K562 (cell line): ENCODE results near the gene SPATS2L. TPM values are rescaled to one million over a fixed set of nuclear protein-coding genes. Genes with fewer than 3 reads are reported as not detected.

Source experiments
- CBX2 ChIP-seq: fragments of 200-600 bp; sonication (generic); IDR thresholded peaks from one replicate; pipeline ENCODE4 v1.6.1; 2012; ENCODE audit warnings: mild to moderate bottlenecking, low read length, inconsistent platforms; ENCODE audit not compliant: insufficient read depth, poor library complexity, severe bottlenecking
- CHD1 ChIP-seq: fragments of 200-600 bp; sonication (generic); IDR thresholded peaks from one replicate; pipeline ENCODE4 v1.6.1; 2012; ENCODE audit warnings: mild to moderate bottlenecking, moderate library complexity, low read length, inconsistent platforms
- CTBP1 ChIP-seq: fragments of 450-650 bp; IDR thresholded peaks from 2 replicates; pipeline ENCODE4 v1.6.1; 2016; ENCODE audit warnings: borderline replicate concordance
- CTCFL ChIP-seq: IDR thresholded peaks from 2 replicates; pipeline ENCODE4 v1.6.1; 2011; ENCODE audit warnings: borderline replicate concordance, low read depth, mild to moderate bottlenecking, moderate library complexity, low read length; ENCODE audit not compliant: insufficient read depth, poor library complexity, severe bottlenecking
- ETV5 ChIP-seq: sonication (generic); formaldehyde crosslinking; IDR thresholded peaks from 2 replicates; pipeline ENCODE4 v1.4.0; 2020; ENCODE audit warnings: low read depth, mild to moderate bottlenecking, missing genetic modification reagents
- FOSL1 ChIP-seq: fragments of 200-800 bp; sonication (Bioruptor generic); conservative IDR thresholded peaks from 2 replicates; pipeline ENCODE4 v1.6.1; 2016; ENCODE audit warnings: missing genetic modification characterization, missing compliant biosample characterization
- FUS ChIP-seq: fragments of 200-400 bp; formaldehyde crosslinking; optimal IDR thresholded peaks from 2 replicates; pipeline ENCODE3; 2017; ENCODE audit warnings: low read depth, low read length
- GABPB1 ChIP-seq: sonication (generic); formaldehyde crosslinking; IDR thresholded peaks from 2 replicates; pipeline ENCODE4 v1.8.0; 2022; ENCODE audit warnings: mild to moderate bottlenecking, missing genetic modification reagents
- NFIC ChIP-seq: fragments of 450-650 bp; IDR thresholded peaks from 2 replicates; pipeline ENCODE4 v1.6.1; 2017; ENCODE audit warnings: mild to moderate bottlenecking, inconsistent platforms
- NFRKB ChIP-seq: fragments of 450-650 bp; IDR thresholded peaks from 2 replicates; pipeline ENCODE4 v1.6.1; 2016; ENCODE audit warnings: low read depth
- RAD21 ChIP-seq, 2 experiments: fragments of 250-450 bp in 1 of 2; fragments of 450-650 bp in 1 of 2; sonication (Bioruptor Pico) in 1 of 2; formaldehyde crosslinking in 1 of 2; IDR thresholded peaks in 1 of 2; conservative IDR thresholded peaks in 1 of 2; 2 replicates each; pipeline versions ENCODE4 v1.4.0 to v1.8.0; 2020 to 2022; ENCODE audit warnings: mild to moderate bottlenecking in 2 of 2, moderate library complexity in 1 of 2
- RBM25 ChIP-seq: fragments of 200-400 bp; formaldehyde crosslinking; IDR thresholded peaks from 2 replicates; pipeline ENCODE4 v1.6.1; 2018; ENCODE audit warnings: low read length, low read depth, moderate library complexity; ENCODE audit not compliant: severe bottlenecking
- RNF2 ChIP-seq: sonication (generic); IDR thresholded peaks from 2 replicates; pipeline ENCODE4 v1.6.1; 2016
- SP1 ChIP-seq: sonication (generic); formaldehyde crosslinking; IDR thresholded peaks from 2 replicates; pipeline ENCODE4 v1.8.1; 2022; ENCODE audit warnings: mild to moderate bottlenecking, missing genetic modification reagents
- TCF3 ChIP-seq: sonication (generic); formaldehyde crosslinking; IDR thresholded peaks from 2 replicates; pipeline ENCODE4 v1.4.0; 2020; ENCODE audit warnings: mild to moderate bottlenecking, missing genetic modification reagents
- U2AF1 ChIP-seq: fragments of 200-400 bp; formaldehyde crosslinking; optimal IDR thresholded peaks from 2 replicates; pipeline ENCODE3; 2017; ENCODE audit warnings: mild to moderate bottlenecking, low read depth, low read length, moderate library complexity
- ZBTB49 ChIP-seq: sonication (generic); formaldehyde crosslinking; IDR thresholded peaks from 2 replicates; pipeline ENCODE4 v1.8.0; 2022; ENCODE audit warnings: missing genetic modification reagents, mild to moderate bottlenecking, borderline replicate concordance
- ZBTB7A ChIP-seq: IDR thresholded peaks from 2 replicates; pipeline ENCODE4 v1.6.1; 2011; ENCODE audit warnings: low read depth, mild to moderate bottlenecking, low read length, moderate library complexity, borderline replicate concordance; ENCODE audit not compliant: control insufficient read depth
- ZNF224 ChIP-seq: sonication (generic); formaldehyde crosslinking; IDR thresholded peaks from 2 replicates; pipeline ENCODE4 v1.8.0; 2022; ENCODE audit warnings: mild to moderate bottlenecking, missing genetic modification reagents
- ZNF280B ChIP-seq: fragments of 250-450 bp; sonication (Bioruptor Pico); IDR thresholded peaks from 2 replicates; pipeline ENCODE4 v1.5.1; 2021; ENCODE audit warnings: mild to moderate bottlenecking
- polyA plus RNA-seq, 8 experiments: library from polyadenylated mRNA; depleted of rRNA in 4 of 8; stranded (reverse) in 5 of 8; unstranded in 3 of 8; fragments of >200 nt; fragmentation: Nextera tagmentation in 2 of 8; fragmentation: Illumina TruSeq in 1 of 8; extraction: Ambion mirVana in 2 of 8; extraction: Trizol in 1 of 8; gene quantifications; 2 replicates each; pipeline versions ENCODE4 v1.2.1 to v1.2.3, GENCODE V29; 2011 to 2014; ENCODE audit warnings: inconsistent platforms in 1 of 8, missing spikeins in 1 of 8
- total RNA-seq, 7 experiments: library from RNA; depleted of rRNA in 6 of 7; stranded (reverse); fragments of >200 nt in 6 of 7; fragmentation: Illumina TruSeq in 2 of 7; extraction: Trizol in 2 of 7; gene quantifications; 2 replicates each; pipeline versions ENCODE4 v1.2.1 to v1.2.3, GENCODE V29; 2011 to 2021; ENCODE audit warnings: low replicate concordance in 1 of 7

The SPATS2L gene
- total and polyA plus RNA-seq, 9 of the 15 experiments (the other 6 are each of a cell fraction or from before 2014, with no cell fraction given), result 11.3 to 41.5 (median 24.9) TPM

- TF ChIP-seq CTCFL (peak; percentile 90), ETV5 (CRISPR knock-in tag) (peak; percentile 68), NFRKB (0 out of 2 replicates have a peak, but pooled peaks have one; percentile 23), RAD21 (CRISPR knock-in tag; conservative IDR thresholded peaks at IDR 0.05 in 1 of 2, IDR thresholded peaks at IDR 0.05 in 1 of 2) (peak; percentile 27 to 51), RNF2 (peak; percentile 18; the same call in 1 of the 2 replicates), CBX2 (no peak), SP1 (peak; percentile 71), GABPB1 (CRISPR knock-in tag) (peak; percentile 76), FUS (no peak), ZNF280B (no peak), RBM25 (peak; percentile 43), CHD1 (peak; percentile 74), CTBP1 (peak; percentile 80), ZNF224 (no peak), FOSL1 (tag) (no peak), U2AF1 (no peak), ZBTB49 (CRISPR knock-in tag) (no peak), NFIC (peak; percentile 40), ZBTB7A (peak; percentile 87), TCF3 (CRISPR knock-in tag) (no peak)
Measured at GRCh38 chr2:200509612-200510433, 203.3 kb downstream of the SPATS2L start, which contains the start of gene KCTD18 (continued).
